ENCODE measurements around the gene PPCDC. TPM values are rescaled to one million over a fixed set of nuclear protein-coding genes. Genes with fewer than 3 reads are reported as not detected.

Gene PPCDC
- total RNA-seq = 10 to 100 TPM; 12.8 to 19.2 TPM
- polyA plus RNA-seq = 10 to 100 TPM; 22.5 to 23.8 TPM
- long read RNA-seq, donor 1, partial matches to known transcripts = 0 of 3 reads
- long read RNA-seq, donor 1, other reads (novel, unspliced or antisense) = 0 of 3 reads
- long read RNA-seq, donor 2, partial matches to known transcripts = 0 of 2 reads
- long read RNA-seq, donor 2, other reads (novel, unspliced or antisense) = 0 of 2 reads
- long read RNA-seq, donor 3, partial matches to known transcripts = 0 of 1 reads
- long read RNA-seq, donor 3, other reads (novel, unspliced or antisense) = 0 of 1 reads
- long read RNA-seq, donor 4, partial matches to known transcripts = 0 of 5 reads
- long read RNA-seq, donor 4, other reads (novel, unspliced or antisense) = 0 of 5 reads
- long read RNA-seq, donor 5, partial matches to known transcripts = 0 of 4 reads
- long read RNA-seq, donor 5, other reads (novel, unspliced or antisense) = 0 of 4 reads

GRCh38 chr15:75023181-75023871, at the start of gene PPCDC:
TSS of gene PPCDC (plus strand) at chr15:75023590. CDS start at chr15:75028319, 4,729 bp downstream.
- no peaks in the 10 kb centered on the region for H3K9me3 ChIP-seq (ENCODE audit: control insufficient read depth in 4 of 4, insufficient read depth in 3 of 4, low read length in 3 of 4)
- TF ChIP-seq, protein P1, sequence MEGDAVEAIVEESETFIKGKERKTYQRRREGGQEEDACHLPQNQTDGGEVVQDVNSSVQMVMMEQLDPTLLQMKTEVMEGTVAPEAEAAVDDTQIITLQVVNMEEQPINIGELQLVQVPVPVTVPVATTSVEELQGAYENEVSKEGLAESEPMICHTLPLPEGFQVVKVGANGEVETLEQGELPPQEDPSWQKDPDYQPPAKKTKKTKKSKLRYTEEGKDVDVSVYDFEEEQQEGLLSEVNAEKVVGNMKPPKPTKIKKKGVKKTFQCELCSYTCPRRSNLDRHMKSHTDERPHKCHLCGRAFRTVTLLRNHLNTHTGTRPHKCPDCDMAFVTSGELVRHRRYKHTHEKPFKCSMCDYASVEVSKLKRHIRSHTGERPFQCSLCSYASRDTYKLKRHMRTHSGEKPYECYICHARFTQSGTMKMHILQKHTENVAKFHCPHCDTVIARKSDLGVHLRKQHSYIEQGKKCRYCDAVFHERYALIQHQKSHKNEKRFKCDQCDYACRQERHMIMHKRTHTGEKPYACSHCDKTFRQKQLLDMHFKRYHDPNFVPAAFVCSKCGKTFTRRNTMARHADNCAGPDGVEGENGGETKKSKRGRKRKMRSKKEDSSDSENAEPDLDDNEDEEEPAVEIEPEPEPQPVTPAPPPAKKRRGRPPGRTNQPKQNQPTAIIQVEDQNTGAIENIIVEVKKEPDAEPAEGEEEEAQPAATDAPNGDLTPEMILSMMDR (IDR thresholded peaks at IDR 0.05; ENCODE audit: control extremely low read depth, extremely low read depth) = no peak
- H3K4me3 ChIP-seq = peak within 1 kb of the TSS; percentile 87
- H3K27me3 ChIP-seq (ENCODE audit: control insufficient read depth in 3 of 3, insufficient read depth in 3 of 3, low read length in 2 of 3) = no peaks in the 10 kb centered on the region
- peaks cover 0 to 8% (median 0%) of the 10 kb centered on the region in 5 donors for H3K4me1 ChIP-seq (ENCODE audit: control insufficient read depth in 5 of 5, insufficient read depth in 5 of 5, low read length in 5 of 5)
- ATAC-seq (ENCODE audit: insufficient read depth, low FRiP score) (peak; percentile 98), DNase-seq (peak; percentile 97 to 98 (median 98))
- H3K36me3 ChIP-seq (ENCODE audit: control insufficient read depth in 4 of 4, insufficient read depth in 4 of 4, low read length in 4 of 4) = peaks cover 0 to 1% (median 0%) of the 10 kb centered on the region in 4 donors
- H3K9ac ChIP-seq (ENCODE audit: insufficient read depth in 1 of 2, low read length in 2 of 2) = peak within 1 kb of the TSS; percentile 88 to 91
- WGBS, 2 donors = 4% methylated on average over 37 to 40 of the region's 40 CpGs
- H3K27ac ChIP-seq (ENCODE audit: low read depth in 1 of 2, low read length in 1 of 2) = peak within 1 kb of the TSS; percentile 95 to 97

- H3K9me3 ChIP-seq (ENCODE audit: control insufficient read depth in 4 of 4, insufficient read depth in 3 of 4, low read length in 3 of 4) = no peaks in the 10 kb centered on the region
- TF ChIP-seq, protein P1 (IDR thresholded peaks at IDR 0.05; ENCODE audit: control extremely low read depth, extremely low read depth) = no peak
- no peak for DNase-seq
- no peak overlapping the region for H3K27ac ChIP-seq (ENCODE audit: low read depth in 1 of 2, low read length in 1 of 2)
- 84 to 85% methylated on average over 1 of the region's 1 CpG for WGBS, 2 donors
- H3K4me3 ChIP-seq = no peak overlapping the region
- peaks cover 0 to 2% (median 0%) of the 10 kb centered on the region in 5 donors for H3K4me1 ChIP-seq (ENCODE audit: control insufficient read depth in 5 of 5, insufficient read depth in 5 of 5, low read length in 5 of 5)
- no peak overlapping the region for H3K9ac ChIP-seq (ENCODE audit: insufficient read depth in 1 of 2, low read length in 2 of 2)
- no peaks in the 10 kb centered on the region for H3K36me3 ChIP-seq (ENCODE audit: control insufficient read depth in 4 of 4, insufficient read depth in 4 of 4, low read length in 4 of 4)
- ATAC-seq (ENCODE audit: insufficient read depth, low FRiP score) = no peak
- peaks cover 0 to 4% (median 0%) of the 10 kb centered on the region in 3 donors for H3K27me3 ChIP-seq (ENCODE audit: control insufficient read depth in 3 of 3, insufficient read depth in 3 of 3, low read length in 2 of 3)
Measured at GRCh38 chr15:74976159-74976558, 47.2 kb upstream of the PPCDC start.

DNA sequence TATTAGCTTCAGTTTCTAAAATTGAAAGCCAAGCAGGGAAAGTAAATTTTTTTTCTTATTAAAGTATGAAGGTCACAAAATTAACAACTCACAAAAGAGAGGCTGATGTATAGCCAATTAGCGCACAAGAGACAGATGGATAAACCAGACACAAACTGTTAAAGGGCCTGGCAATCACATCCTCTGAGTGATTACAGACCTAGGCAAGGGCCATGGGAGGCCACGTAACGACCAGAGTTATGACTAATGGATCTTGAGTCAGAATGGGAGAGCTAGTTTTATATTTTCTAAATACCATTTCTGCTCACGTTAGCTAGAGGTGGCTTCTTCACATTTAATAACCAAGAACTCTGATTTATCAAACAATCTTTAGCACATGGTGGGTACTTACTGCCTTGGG, 45.8 kb upstream of the PPCDC start:
- peaks cover 0 to 4% (median 0%) of the 10 kb centered on the region in 3 donors for H3K27me3 ChIP-seq (ENCODE audit: control insufficient read depth in 3 of 3, insufficient read depth in 3 of 3, low read length in 2 of 3)
- TF ChIP-seq, protein P1 (IDR thresholded peaks at IDR 0.05; ENCODE audit: control extremely low read depth, extremely low read depth) = no peak
- ATAC-seq (ENCODE audit: insufficient read depth, low FRiP score) (no peak), DNase-seq (no peak)
- H3K27ac ChIP-seq (ENCODE audit: low read depth in 1 of 2, low read length in 1 of 2) = no peak overlapping the region
- 74 to 85% methylated on average over 4 of the region's 4 CpGs for WGBS, 2 donors
- H3K4me3 ChIP-seq = no peak overlapping the region
- H3K4me1 ChIP-seq (ENCODE audit: control insufficient read depth in 5 of 5, insufficient read depth in 5 of 5, low read length in 5 of 5) = peaks cover 0 to 2% (median 0%) of the 10 kb centered on the region in 5 donors
- no peak overlapping the region for H3K9ac ChIP-seq (ENCODE audit: insufficient read depth in 1 of 2, low read length in 2 of 2)
- no peaks in the 10 kb centered on the region for H3K36me3 ChIP-seq (ENCODE audit: control insufficient read depth in 4 of 4, insufficient read depth in 4 of 4, low read length in 4 of 4)
- H3K9me3 ChIP-seq (ENCODE audit: control insufficient read depth in 4 of 4, insufficient read depth in 3 of 4, low read length in 3 of 4) = no peaks in the 10 kb centered on the region

All from lung (tissue), 16 donors.